Stimulated activated CD4-positive, alpha-beta T cell treated with anti-CD3 and anti-CD28 coated beads, Interleukin-4, amount 100 ng/mL, for 24 hours (primary cell): ENCODE measurements around the gene FHL2.

Experiments used
- DNase-seq: peaks from one replicate; pipeline ENCODE4 v3.0.0-alpha.2; 2020

Gene FHL2

DNA sequence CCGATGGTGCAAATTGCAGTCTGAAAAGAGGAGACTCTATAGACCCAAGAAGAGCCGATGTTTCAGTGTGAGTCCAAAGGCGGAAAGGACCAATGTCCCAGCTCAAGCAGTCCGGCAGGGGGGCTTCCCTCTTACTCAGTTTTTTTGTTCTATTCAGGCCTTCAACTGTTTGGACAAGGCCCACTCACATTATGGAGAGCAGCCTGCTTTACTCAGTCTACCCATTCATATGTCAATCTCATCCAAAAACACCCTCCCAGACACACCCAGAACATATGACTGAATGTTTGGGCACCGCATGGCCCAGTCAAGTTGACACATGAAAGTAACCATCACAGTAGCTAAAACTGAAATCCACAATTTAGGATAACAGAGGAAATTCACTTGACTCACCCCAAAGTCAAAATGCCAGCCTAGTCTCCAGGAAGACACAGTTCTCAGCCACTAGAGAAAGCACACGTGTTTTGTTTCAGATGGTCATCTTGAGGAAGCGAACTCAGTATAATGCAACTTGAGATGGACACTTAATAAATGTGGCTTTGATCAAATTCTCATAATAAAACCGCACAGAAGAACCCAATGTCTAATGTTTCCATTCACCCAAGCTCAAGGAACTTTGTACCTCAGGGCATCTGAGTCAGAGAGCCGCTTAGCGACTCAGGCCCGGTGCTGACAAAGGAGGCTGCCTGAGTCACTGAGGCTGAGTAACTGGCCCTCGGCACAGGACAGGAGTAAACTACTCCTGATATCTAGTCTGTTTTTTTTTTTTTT is 2.4 kb downstream of the FHL2 start:
- peak; percentile 62 for DNase-seq

DNA sequence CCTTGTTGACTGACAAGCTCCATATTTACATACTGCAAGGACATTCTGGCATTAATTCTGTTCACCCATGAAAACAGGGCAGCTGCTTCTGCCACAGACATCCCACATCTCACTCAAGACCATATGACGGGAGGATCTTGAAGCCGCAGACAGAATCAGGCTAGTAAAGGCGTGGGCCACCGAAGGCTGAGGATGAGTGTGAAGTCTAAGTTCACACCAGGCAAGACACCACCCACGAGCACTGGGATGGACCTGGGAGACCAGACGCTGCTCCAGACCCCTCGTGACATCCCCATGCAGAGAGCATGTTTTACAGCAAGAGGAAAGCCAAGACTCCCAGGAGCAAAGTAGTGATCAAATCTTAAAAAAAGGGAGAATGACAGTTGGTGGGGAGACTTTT is 3.2 kb downstream of the FHL2 start:
- DNase-seq = no peak

DNA sequence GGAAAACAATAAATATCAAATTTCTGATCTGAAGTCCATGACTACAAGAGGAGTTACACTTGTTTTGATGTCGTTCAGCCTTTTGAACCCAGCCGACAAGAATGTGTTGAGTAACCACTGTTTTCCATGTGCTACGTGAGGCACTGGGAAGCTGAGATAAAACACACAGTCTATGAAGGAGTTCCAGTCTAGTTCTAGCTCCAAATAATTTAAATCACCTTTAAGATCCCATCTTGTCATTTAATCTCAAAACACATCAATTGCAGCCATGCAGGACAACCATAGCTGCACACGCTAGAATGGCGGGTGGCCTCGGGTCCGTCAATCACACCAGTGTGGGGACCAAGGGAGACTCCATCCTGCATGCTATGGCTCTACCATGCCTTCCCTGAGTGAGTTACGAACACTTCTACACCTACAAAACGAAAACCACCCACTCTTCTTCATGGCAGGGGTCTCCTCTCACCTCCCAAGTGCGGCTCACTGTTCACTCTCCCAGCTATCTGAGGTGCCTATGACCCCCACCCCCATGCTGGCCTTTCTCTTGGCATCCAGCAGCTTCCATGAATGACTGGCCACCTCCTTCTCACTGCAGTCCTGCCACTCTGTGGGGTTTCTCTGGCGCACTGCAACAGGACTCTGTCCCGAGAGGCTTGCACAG is 3.8 kb downstream of the FHL2 start:
- DNase-seq = no peak

GRCh38 chr2:105393373-105394055 is 5.3 kb downstream of the FHL2 start:
- no peak for DNase-seq

DNA sequence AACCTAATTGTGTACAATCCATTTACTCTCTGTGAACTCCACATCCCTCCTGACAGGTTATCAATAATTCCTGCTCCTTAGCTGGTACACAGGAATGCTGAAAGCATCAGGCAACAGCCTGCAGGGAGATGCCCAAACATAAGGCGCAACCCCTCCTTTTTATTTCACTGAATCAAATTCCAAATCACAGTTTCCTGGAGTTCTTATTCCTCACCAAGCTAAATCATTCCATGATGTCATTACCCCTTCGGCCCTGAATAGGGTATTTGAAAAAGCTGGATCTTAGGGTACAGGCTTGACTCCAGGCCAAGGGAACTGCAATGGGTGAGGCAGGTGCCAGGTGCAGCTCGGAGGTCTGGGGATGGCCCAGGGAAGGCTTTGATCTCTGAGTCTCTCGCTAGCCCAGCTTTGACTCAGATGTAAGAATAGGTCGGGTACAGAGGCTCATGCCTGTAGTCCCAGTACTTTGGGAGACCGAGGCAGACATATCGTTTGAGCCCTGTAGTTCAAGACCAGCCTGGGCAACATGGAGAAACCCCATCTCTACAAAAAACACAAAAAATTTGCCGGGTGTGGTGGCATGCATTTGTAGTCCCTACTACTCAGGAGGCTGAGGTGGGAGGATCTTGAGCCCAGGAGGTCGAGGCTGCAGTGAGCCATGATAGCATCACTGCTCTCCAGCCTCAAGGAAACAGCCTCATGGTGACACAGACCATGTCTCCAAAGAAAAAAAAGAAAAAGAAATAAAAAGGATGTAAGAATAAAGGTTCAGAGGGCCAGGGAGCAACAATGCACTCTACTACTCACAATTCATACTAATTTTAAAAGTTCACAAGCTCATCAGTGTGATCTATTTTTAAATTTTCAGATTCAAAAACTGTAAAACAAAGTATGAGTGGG is 6.8 kb downstream of the FHL2 start:
- no peak for DNase-seq

GRCh38 chr2:105391058-105391627 is 7.7 kb downstream of the FHL2 start:
- DNase-seq = no peak

GRCh38 chr2:105390454-105390853 is 8.4 kb downstream of the FHL2 start:
- DNase-seq = no peak

GRCh38 chr2:105388971-105389381 is 9.9 kb downstream of the FHL2 start:
- no peak for DNase-seq

GRCh38 chr2:105387225-105387624 is 11.6 kb downstream of the FHL2 start:
- no peak for DNase-seq

DNA sequence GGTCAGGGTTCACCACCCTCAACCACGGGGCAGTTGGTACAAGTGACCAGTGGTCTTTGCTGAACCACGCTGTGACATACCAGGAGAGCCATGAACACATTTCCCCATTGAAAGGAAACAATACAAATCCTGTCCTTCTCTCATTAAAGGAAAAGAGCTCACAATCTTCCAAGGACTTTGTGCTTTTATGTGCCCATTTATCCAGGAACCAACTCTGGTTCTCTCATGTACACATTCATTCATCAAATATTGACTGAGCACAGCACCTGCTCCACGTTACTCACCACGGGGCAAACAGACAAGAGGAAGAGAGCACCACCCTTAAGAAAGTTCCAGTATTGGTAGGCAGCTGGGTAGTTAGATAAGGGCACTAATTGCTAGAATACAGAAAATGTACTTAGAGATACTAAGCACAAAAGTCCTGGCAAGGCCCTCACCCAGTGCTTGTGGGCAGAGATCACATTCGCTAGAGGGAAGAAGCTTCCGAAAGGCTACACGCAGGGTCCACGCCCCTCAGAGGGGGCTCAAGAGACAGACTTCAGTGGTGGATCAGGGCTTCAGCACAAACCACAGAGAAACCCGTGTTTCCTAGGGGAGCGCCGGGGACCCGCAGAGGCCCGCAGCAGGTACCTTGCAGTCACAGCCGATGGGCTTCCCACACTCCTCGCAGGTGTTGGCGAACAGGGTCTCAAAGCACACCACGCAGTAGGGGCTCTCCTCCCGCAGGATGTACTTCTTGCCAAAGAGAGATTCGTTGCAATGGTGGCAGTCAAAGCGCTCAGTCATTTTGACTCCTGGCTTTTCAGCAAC is 12.9 kb downstream of the FHL2 start:
- DNase-seq = no peak

DNA sequence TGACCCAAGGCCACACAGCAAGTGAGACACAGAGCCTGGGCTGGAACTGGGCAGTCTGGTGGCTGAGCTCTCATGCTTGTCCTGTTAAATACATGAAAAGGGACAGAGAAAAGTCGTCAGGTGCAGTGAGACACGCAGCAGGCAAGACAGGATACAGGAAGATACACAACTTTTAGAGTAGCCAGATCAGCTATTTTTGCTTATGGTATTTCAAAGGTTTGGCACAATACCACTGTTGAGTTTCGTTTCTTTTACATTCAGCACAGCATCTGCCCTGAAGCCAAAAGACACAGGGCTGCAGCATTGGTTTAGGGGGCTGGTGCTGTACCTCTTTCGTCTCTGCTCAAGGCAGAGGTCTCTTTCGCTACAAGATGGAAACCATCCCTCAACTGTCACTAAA is 14.0 kb downstream of the FHL2 start:
- no peak for DNase-seq

DNA sequence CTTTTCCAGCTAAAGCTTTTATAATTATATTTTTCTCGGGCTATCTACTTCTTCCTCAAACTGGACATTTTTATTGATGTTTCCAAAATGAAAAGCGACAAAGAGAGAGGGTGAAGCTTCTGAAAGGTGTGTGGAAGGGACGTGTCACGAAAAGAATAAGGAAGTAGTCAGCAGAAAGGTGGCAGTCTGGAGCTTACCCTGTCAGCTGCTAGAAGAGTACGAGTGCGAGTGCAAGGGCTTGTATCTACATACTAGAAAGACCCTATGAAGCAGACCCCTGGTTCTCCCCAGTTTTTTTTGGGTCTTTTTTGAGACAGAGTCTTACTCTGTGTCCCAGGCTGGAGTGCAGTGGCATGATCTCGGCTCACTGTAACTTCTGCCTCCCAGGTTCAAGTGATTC is 14.6 kb downstream of the FHL2 start:
- DNase-seq = no peak

GRCh38 chr2:105383432-105384166 is 15.3 kb downstream of the FHL2 start:
- no peak for DNase-seq

- DNase-seq = no peak
These were observed 16.7 kb downstream of the FHL2 start for GRCh38 chr2:105382177-105382576.

GRCh38 chr2:105381101-105381668 is 17.7 kb downstream of the FHL2 start:
- no peak for DNase-seq

GRCh38 chr2:105380432-105381100 is 18.3 kb downstream of the FHL2 start:
- no peak for DNase-seq

DNA sequence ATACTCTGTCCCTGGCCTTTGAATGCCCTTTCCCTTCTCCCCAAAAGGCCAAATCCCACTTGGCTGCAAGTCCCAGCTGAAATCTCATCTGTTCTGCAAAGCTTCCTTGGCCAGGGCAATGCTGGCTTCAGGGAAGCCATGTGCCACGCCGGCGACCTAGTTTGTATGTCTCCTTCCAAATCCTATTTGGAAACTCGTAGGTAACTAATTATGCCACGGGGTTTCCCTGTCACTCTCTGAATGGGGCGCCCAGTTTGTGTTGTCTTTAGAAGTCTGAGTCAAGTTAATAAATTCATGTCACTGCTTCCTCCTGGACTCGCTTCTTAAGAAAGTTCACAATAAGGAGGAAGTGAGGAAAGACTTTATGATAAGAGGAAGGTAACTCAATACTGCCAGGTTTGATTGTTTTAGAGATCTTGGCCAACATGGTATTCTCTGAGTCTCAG is 19.1 kb downstream of the FHL2 start:
- no peak for DNase-seq

DNA sequence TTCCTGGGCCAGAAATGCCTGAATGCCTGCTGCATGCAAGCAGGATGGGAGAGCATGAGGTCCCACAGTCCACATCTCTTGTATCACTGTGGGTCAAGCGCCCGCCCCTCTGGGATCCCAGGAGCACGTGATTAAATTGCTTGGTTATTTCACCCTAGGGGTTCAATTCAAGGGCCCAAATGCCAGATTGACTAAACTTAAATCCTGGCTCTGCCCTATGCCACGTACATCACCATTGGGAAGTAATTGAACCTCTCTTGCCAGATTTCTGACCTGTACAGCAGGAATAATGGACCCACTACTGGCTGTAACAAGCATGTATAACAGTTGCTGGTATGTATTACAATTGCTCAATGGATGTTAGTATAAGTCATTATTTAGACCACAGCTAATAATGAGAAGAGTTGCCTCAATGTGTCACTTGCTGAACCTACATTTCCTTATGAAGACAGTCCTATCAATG is 19.9 kb downstream of the FHL2 start:
- no peak for DNase-seq

GRCh38 chr2:105378276-105378840 is 20.5 kb downstream of the FHL2 start:
- DNase-seq = no peak

GRCh38 chr2:105377871-105378270 is 21.0 kb downstream of the FHL2 start:
- no peak for DNase-seq
